Psoas muscle (tissue), 8 donors: ENCODE measurements around the gene HNRNPUL2. TPM values are rescaled to one million over a fixed set of nuclear protein-coding genes. Genes with fewer than 3 reads are reported as not detected.
A peak's percentile ranks its signal among the peaks of the same experiment; 100 is the strongest.

ENCODE experiments used
- ATAC-seq, 4 donors: fragments of 200-7000 bp; cut with Tn5 transposase; one replicate each; pipeline ENCODE4 v1.9.1; 2020; ENCODE audit warnings: moderate library complexity in 3 of 4, mild to moderate bottlenecking in 2 of 4
- DNase-seq, 2 donors: peaks; one replicate each; pipeline ENCODE4 v3.0.0-alpha.2; 2020
- H3K27ac ChIP-seq: fragments of 200-600 bp; one replicate; pipeline ENCODE4 v1.8.0; 2022
- H3K27me3 ChIP-seq, 3 donors: fragments of 200-600 bp in 1 of 3; one replicate each; pipeline versions ENCODE4 v1.6.1 to v1.8.0; 2013 to 2022; ENCODE audit warnings: low read length in 2 of 3, mild to moderate bottlenecking in 2 of 3, moderate library complexity in 1 of 3; ENCODE audit not compliant: insufficient read depth in 3 of 3
- H3K36me3 ChIP-seq, 2 donors: fragments of 200-600 bp in 1 of 2; one replicate each; pipeline versions ENCODE4 v1.6.1 to v1.8.0; 2013 to 2022; ENCODE audit warnings: low read depth in 1 of 2, mild to moderate bottlenecking in 1 of 2, moderate library complexity in 1 of 2; ENCODE audit not compliant: insufficient read depth in 1 of 2
- H3K4me1 ChIP-seq: fragments of 200-600 bp; one replicate; pipeline ENCODE4 v1.8.0; 2022
- H3K4me3 ChIP-seq: fragments of 200-600 bp; one replicate; pipeline ENCODE4 v1.8.0; 2022; ENCODE audit warnings: mild to moderate bottlenecking
- H3K9me3 ChIP-seq: fragments of 200-600 bp; one replicate; pipeline ENCODE4 v1.8.0; 2022
- WGBS, 3 donors: extraction: QIAGEN DNeasy Blood & Tissue Kit; methylation state at CpG; one replicate each; pipeline versions ENCODE4 v1.1.6 to v1.1.7; 2013; 5-methylcytosine and 5-hydroxymethylcytosine counted together
- intact Hi-C, 2 donors: fragments of 100-400 bp; cut with DNase I; formaldehyde crosslinking; loops; one replicate each; pipeline versions ENCODE4 v1.11.0 to v1.14.2; 2022
- polyA plus RNA-seq, 3 donors: library from polyadenylated mRNA; stranded (reverse); fragments of 200-250 nt; gene quantifications; one replicate each; pipeline ENCODE4 v1.2.3, GENCODE V29; 2013
- total RNA-seq, 4 donors: library from RNA; stranded (reverse); fragmentation: NEBNext Ultra II Directional in 2 of 4; extraction: Animal tissue kit (Norgen Biotek cat#: 25700) in 2 of 4; gene quantifications; one replicate each; pipeline versions ENCODE4 v1.2.1 to v1.2.4, GENCODE V29; 2021 to 2023
- TF ChIP-seq, protein P1 (sequence below): fragments of 200-600 bp; IDR thresholded peaks from one replicate; pipeline ENCODE4 v1.8.0; 2022; ENCODE audit warnings: antibody characterized with exemption
- donor health status: healthy with polysubstance abuse.
- donor health status: DM: no; HTN: no; CAD: no; lungs with moderate emphysema.
- donor health status: Bipolar disorder and iron deficiency.
- donor health status: healthy.
- donor health status: DM: yes; HTN: yes; CAD: no.
- donor health status: DM: no; HTN: no; CAD: no.
- donor health status: DM: no; HTN: no; CAD: no.
- donor health status: DM: yes; HTN: yes; CAD: no.

Gene HNRNPUL2
- total and polyA plus RNA-seq, 7 donors: 23.8 to 39.7 (median 30.8) TPM

- H3K4me1 ChIP-seq: peaks cover 18% of the 10 kb centered on the region
- H3K9me3 ChIP-seq: no peaks in the 10 kb centered on the region
- WGBS, 3 donors: 81 to 87% (median 83%) methylated on average over 24 of the region's 24 CpGs
- peaks cover 16 to 99% of the 10 kb centered on the region in 2 donors for H3K36me3 ChIP-seq
- intact Hi-C loops: no loop called here
- no peak for ATAC-seq
- no peak overlapping the region for H3K27ac ChIP-seq
- TF ChIP-seq, protein P1, sequence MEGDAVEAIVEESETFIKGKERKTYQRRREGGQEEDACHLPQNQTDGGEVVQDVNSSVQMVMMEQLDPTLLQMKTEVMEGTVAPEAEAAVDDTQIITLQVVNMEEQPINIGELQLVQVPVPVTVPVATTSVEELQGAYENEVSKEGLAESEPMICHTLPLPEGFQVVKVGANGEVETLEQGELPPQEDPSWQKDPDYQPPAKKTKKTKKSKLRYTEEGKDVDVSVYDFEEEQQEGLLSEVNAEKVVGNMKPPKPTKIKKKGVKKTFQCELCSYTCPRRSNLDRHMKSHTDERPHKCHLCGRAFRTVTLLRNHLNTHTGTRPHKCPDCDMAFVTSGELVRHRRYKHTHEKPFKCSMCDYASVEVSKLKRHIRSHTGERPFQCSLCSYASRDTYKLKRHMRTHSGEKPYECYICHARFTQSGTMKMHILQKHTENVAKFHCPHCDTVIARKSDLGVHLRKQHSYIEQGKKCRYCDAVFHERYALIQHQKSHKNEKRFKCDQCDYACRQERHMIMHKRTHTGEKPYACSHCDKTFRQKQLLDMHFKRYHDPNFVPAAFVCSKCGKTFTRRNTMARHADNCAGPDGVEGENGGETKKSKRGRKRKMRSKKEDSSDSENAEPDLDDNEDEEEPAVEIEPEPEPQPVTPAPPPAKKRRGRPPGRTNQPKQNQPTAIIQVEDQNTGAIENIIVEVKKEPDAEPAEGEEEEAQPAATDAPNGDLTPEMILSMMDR: no peak
- no peak overlapping the region for H3K4me3 ChIP-seq
- H3K27me3 ChIP-seq: no peaks in the 10 kb centered on the region
- DNase-seq: no peak
Observed at GRCh38 chr11:62715150-62716130, 11.8 kb downstream of the HNRNPUL2 start.

DNA sequence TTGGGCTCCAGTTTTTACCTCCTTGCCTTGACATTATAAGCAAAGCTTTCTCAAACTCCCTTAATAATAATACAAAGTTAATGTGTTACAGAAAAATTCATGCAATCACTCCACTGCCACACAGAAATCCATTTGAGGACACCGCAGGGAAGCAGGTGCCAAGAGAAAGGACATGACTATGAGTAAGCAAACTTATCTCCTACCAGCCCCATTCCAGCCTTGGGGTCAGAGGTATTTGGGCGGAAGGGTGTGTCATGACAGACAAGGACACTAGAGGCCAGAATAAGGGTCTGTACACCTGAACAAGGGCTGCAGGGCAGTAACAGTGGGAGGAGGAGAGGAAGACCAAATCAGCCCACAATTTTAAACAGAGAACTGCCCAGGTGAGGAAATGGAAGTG is 13.9 kb downstream of the HNRNPUL2 start:
- WGBS, 3 donors: 73 to 94% (median 86%) methylated on average over 2 of the region's 2 CpGs

GRCh38 chr11:62712861-62713260 is 14.4 kb downstream of the HNRNPUL2 start:
- Histone ChIP-seq H3K36me3 (peaks cover 12 to 76% of the 10 kb centered on the region in 2 donors), H3K4me1 (peaks cover 34% of the 10 kb centered on the region), H3K27me3 (no peaks in the 10 kb centered on the region), H3K9me3 (no peaks in the 10 kb centered on the region), H3K27ac (peak overlapping the region; percentile 64), H3K4me3 (no peak overlapping the region)
- TF ChIP-seq, protein P1: no peak
- 61 to 69% (median 69%) methylated on average over 3 of the region's 3 CpGs for WGBS, 3 donors
- no peak for ATAC-seq
- intact Hi-C loops: no loop called here
- no peak for DNase-seq

More for the DNA sequence above, 13.9 kb downstream of the HNRNPUL2 start:
- Histone ChIP-seq H3K4me1 (peaks cover 30% of the 10 kb centered on the region), H3K36me3 (peaks cover 12 to 81% of the 10 kb centered on the region in 2 donors), H3K27me3 (no peaks in the 10 kb centered on the region), H3K9me3 (no peaks in the 10 kb centered on the region), H3K27ac (peak overlapping the region; percentile 64), H3K4me3 (no peak overlapping the region)
- DNase-seq (no peak), ATAC-seq (no peak)
- intact Hi-C loops: no loop called here
- TF ChIP-seq, protein P1: no peak

DNA sequence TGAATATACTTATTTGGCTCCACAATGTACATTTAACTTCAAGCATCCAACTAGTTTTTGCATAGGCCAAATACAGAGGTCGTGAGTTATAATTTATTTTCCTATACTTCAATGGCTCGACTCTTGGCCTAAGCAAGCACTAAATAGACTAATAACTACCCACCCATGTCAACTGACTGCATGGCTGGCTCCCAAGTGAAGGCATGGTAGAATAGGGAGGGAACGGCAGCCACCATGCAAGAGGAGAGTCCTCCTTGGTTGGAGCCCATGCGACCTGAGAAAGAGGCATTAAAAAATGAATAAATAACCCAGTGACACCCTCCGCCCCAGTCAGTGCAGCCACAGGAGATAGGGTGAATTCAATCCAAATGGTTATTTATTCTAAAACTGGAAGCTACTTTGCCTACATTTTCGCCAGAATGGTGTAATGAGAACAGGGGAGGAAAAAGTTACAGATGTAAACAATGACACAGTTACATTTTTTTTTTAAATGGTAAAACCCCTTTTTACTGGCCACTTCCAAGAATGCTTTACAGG is 14.9 kb downstream of the HNRNPUL2 start:
- WGBS, 3 donors: 72 to 84% (median 79%) methylated on average over 6 of the region's 6 CpGs
- TF ChIP-seq, protein P1: no peak
- Histone ChIP-seq H3K4me1 (peaks cover 34% of the 10 kb centered on the region), H3K9me3 (no peaks in the 10 kb centered on the region), H3K27ac (peak overlapping the region; percentile 64), H3K4me3 (no peak overlapping the region), H3K27me3 (no peaks in the 10 kb centered on the region), H3K36me3 (peaks cover 12 to 71% of the 10 kb centered on the region in 2 donors)
- intact Hi-C loops: no loop called here
- no peak for ATAC-seq
- no peak for DNase-seq
